PC-3 (cell line): ENCODE results near the gene EPB41. TPM values are rescaled to one million over a fixed set of nuclear protein-coding genes. Genes with fewer than 3 reads are reported as not detected.

Experiments
- ATAC-seq: fragments of 200-7000 bp; cut with Tn5 transposase; 2 replicates; pipeline ENCODE4 v1.9.1; 2020; ENCODE audit warnings: mild to moderate bottlenecking, moderate library complexity
- BruUV-seq: library from RNA; stranded (reverse); fragments of 400-500 nt; replicated peaks from 2 replicates; lab custom pipeline; 2021; lab: Mats Ljungman, UMichigan
- CTCF ChIA-PET: fragments of 300-600 bp; sonication (Branson Sonifier 250); formaldehyde crosslinking; loops from one replicate; lab custom pipeline; 2022; ENCODE audit warnings: antibody characterized with exemption; lab: Charles Lee
- POLR2A ChIA-PET: fragments of 300-600 bp; sonication (Branson Sonifier 250); formaldehyde crosslinking; loops from one replicate; lab custom pipeline; 2022; ENCODE audit warnings: antibody characterized with exemption; ENCODE audit not compliant: unreplicated experiment; lab: Charles Lee
- DNase-seq: peaks from one replicate; pipeline ENCODE4 v3.0.0-alpha.2; 2015
- H2AFZ ChIP-seq: fragments of 300-600 bp; sonication (generic); 2 replicates; pipeline ENCODE4 v1.6.0; 2016; ENCODE audit warnings: antibody characterized with exemption, low read length
- H3F3A ChIP-seq: fragments of 300-600 bp; sonication (generic); one replicate; pipeline ENCODE4 v1.6.0; 2017; ENCODE audit warnings: antibody characterized with exemption, low read length, control low read depth, mild to moderate bottlenecking; ENCODE audit not compliant: unreplicated experiment
- H3K27ac ChIP-seq: fragments of 300-600 bp; sonication (generic); 2 replicates; pipeline ENCODE4 v1.5.1; 2016; ENCODE audit warnings: mild to moderate bottlenecking, low read length
- H3K27me3 ChIP-seq: fragments of 300-600 bp; sonication (generic); 2 replicates; pipeline ENCODE4 v1.6.1; 2016; ENCODE audit warnings: low read length, mixed read lengths
- H3K36me3 ChIP-seq: fragments of 300-600 bp; sonication (generic); 2 replicates; pipeline ENCODE4 v1.6.1; 2016; ENCODE audit warnings: low read depth, mixed run types, low read length, mixed read lengths
- H3K4me1 ChIP-seq: fragments of 300-600 bp; sonication (generic); 2 replicates; pipeline ENCODE4 v1.5.1; 2016; ENCODE audit warnings: low read length; ENCODE audit not compliant: insufficient read depth
- H3K4me2 ChIP-seq: fragments of 300-600 bp; sonication (generic); 2 replicates; pipeline ENCODE4 v1.6.0; 2016; ENCODE audit warnings: low read length
- H3K4me3 ChIP-seq: fragments of 300-600 bp; sonication (generic); 2 replicates; pipeline ENCODE4 v1.5.1; 2016; ENCODE audit warnings: mild to moderate bottlenecking, low read length, mixed read lengths
- H3K79me2 ChIP-seq: fragments of 300-600 bp; sonication (generic); 2 replicates; pipeline ENCODE4 v1.6.1; 2017; ENCODE audit warnings: low read length, mixed read lengths
- H3K9ac ChIP-seq: fragments of 300-600 bp; sonication (generic); 2 replicates; pipeline ENCODE4 v1.6.0; 2016; ENCODE audit warnings: mild to moderate bottlenecking, low read length
- H3K9me2 ChIP-seq: fragments of 300-600 bp; sonication (generic); replicated peaks from 2 replicates; pipeline ENCODE4 v1.6.1; 2016; ENCODE audit warnings: mixed run types, low read length, mixed read lengths
- H3K9me3 ChIP-seq: fragments of 300-600 bp; sonication (generic); 2 replicates; pipeline ENCODE4 v1.6.1; 2016; ENCODE audit warnings: low read length, mixed read lengths
- H4K20me1 ChIP-seq: fragments of 300-600 bp; sonication (generic); 2 replicates; pipeline ENCODE4 v1.6.1; 2016; ENCODE audit warnings: low read length, mixed read lengths
- EZH2 ChIP-seq: fragments of 300-600 bp; sonication (generic); IDR thresholded peaks from one replicate; pipeline ENCODE4 v1.6.1; 2017; ENCODE audit warnings: antibody characterized with exemption, mild to moderate bottlenecking, low read length; ENCODE audit not compliant: unreplicated experiment
- EZH2phosphoT487 ChIP-seq: fragments of 300-600 bp; sonication (generic); IDR thresholded peaks from 2 replicates; pipeline ENCODE4 v1.6.1; 2018; ENCODE audit warnings: mild to moderate bottlenecking, antibody characterized with exemption, low read length, borderline replicate concordance
- intact Hi-C: fragments of 100-400 bp; cut with micrococcal nuclease; formaldehyde crosslinking; loops from 2 replicates; pipeline ENCODE4 v1.9.0; 2023
- total RNA-seq: library from RNA; depleted of rRNA; stranded (reverse); fragments of >200 nt; gene quantifications from 2 replicates; pipeline ENCODE4 v1.2.3, GENCODE V29; 2014
- TF ChIP-seq, protein P1 (sequence below): fragments of 300-600 bp; sonication (generic); conservative IDR thresholded peaks from 2 replicates; pipeline ENCODE4 v1.5.1; 2017; ENCODE audit warnings: antibody characterized with exemption, low read depth, mild to moderate bottlenecking, low read length

Gene EPB41
- total RNA-seq, 1 experiment from 2014 or later, result 44.9 TPM

DNA sequence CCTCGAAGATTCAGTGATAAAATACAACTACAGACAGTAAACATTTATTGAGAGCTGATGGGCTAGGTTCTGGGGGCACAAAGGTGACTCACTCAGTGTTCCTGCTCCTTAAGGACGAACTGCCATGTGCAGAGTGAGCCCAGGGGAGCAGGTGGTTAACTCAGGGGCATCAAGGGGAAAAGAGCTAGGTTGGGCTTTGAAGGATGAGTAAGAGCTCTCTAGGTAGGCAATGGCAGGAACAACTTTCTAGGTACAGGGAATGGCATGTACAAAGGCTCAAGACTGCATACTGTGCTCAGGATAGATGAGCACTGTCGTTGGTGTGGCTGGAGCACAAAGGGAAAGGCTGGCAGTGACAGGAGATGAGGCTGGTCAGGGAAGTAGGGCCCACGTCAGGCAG is 16.6 kb upstream of the EPB41 start:
- Histone ChIP-seq H3K9ac (no peak overlapping the region), H4K20me1 (no peaks in the 10 kb centered on the region), H3K4me1 (no peaks in the 10 kb centered on the region), H3K79me2 (no peaks in the 10 kb centered on the region), H3K4me2 (no peak overlapping the region), H3K36me3 (no peaks in the 10 kb centered on the region), H3K9me2 (no peaks in the 10 kb centered on the region), H3K27me3 (no peaks in the 10 kb centered on the region), H2AFZ (no peak overlapping the region), H3F3A (no peaks in the 10 kb centered on the region), H3K27ac (no peak overlapping the region), H3K9me3 (no peaks in the 10 kb centered on the region), H3K4me3 (no peak overlapping the region)
- DNase-seq (no peak), ATAC-seq (no peak)
- BruUV-seq, result no TSS peak
- TF ChIP-seq, protein P1, sequence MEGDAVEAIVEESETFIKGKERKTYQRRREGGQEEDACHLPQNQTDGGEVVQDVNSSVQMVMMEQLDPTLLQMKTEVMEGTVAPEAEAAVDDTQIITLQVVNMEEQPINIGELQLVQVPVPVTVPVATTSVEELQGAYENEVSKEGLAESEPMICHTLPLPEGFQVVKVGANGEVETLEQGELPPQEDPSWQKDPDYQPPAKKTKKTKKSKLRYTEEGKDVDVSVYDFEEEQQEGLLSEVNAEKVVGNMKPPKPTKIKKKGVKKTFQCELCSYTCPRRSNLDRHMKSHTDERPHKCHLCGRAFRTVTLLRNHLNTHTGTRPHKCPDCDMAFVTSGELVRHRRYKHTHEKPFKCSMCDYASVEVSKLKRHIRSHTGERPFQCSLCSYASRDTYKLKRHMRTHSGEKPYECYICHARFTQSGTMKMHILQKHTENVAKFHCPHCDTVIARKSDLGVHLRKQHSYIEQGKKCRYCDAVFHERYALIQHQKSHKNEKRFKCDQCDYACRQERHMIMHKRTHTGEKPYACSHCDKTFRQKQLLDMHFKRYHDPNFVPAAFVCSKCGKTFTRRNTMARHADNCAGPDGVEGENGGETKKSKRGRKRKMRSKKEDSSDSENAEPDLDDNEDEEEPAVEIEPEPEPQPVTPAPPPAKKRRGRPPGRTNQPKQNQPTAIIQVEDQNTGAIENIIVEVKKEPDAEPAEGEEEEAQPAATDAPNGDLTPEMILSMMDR, result no peak
- TF ChIP-seq EZH2, result no peak
- TF ChIP-seq EZH2phosphoT487, result no peak
- POLR2A ChIA-PET, result no interaction called here
- CTCF ChIA-PET, result interaction anchor here (0.7 kb wide), 1 partner anchor 16 kb away, joined by 3 read pairs; no protein-coding TSS in a partner anchor
- intact Hi-C loops, result no loop called here

DNA sequence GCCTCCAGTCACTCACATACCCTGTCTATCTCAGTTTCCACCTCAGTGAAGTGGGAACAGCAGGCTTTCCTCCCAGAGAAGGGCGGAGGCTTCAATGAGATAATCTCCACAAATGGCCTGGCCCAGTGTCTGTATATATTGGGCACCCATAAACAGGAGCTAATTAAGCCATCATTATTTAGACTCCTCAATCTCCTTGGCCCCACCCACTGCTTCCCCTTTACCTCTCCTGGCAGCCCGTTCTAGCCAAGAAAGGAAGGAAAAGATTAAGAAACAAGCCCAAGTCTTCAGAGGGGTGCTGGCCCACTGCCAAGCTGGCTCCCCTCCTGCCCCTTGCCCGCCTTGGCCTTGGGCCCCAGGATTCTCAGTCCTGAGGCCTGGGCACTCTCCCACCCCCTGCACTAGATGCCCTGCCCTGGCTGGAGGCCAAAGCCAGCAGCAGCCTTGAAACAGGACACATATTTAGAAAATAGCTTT is 15.9 kb upstream of the EPB41 start:
- Histone ChIP-seq H3K27me3 (no peaks in the 10 kb centered on the region), H3K4me1 (no peaks in the 10 kb centered on the region), H3K9ac (no peak overlapping the region), H4K20me1 (no peaks in the 10 kb centered on the region), H3K36me3 (no peaks in the 10 kb centered on the region), H3K4me2 (no peak overlapping the region), H2AFZ (no peak overlapping the region), H3K79me2 (no peaks in the 10 kb centered on the region), H3K9me3 (no peaks in the 10 kb centered on the region), H3K4me3 (no peak overlapping the region), H3K9me2 (no peaks in the 10 kb centered on the region), H3K27ac (no peak overlapping the region), H3F3A (no peaks in the 10 kb centered on the region)
- intact Hi-C loops, result no loop called here
- no TSS peak for BruUV-seq
- CTCF ChIA-PET, result interaction anchor here (0.6 to 0.7 kb wide), 2 partner anchors 16 to 309 kb away, joined by 3 read pairs; no protein-coding TSS in a partner anchor
- no peak for ATAC-seq
- TF ChIP-seq, protein P1, result no peak
- TF ChIP-seq EZH2phosphoT487 (no peak), EZH2 (no peak)
- DNase-seq, result no peak
- POLR2A ChIA-PET, result no interaction called here

DNA sequence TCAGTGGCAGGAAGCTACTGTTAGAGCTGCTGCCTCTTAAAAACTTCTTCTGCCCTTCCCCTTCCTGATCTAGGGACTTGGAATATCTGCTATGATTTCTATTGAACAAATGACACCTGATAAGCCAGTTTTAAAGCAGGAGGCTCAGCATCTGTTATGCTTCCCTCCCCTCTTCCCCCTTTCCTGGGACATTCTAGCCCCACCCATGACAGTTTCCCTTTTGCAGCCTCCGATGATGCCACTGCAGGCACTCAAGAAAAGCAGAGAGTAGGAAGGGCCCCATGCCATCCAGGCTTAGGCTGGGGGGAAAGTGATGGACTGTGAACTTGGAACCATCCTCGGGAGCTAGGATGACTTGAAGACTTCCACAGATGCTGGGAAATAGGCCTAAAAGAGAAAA is 15.1 kb upstream of the EPB41 start:
- H3K9me3 ChIP-seq, result no peaks in the 10 kb centered on the region
- H3K9ac ChIP-seq, result no peak overlapping the region
- no TSS peak for BruUV-seq
- no peaks in the 10 kb centered on the region for H3F3A ChIP-seq
- TF ChIP-seq EZH2phosphoT487 (no peak), EZH2 (no peak)
- TF ChIP-seq, protein P1, result no peak
- POLR2A ChIA-PET, result no interaction called here
- H3K4me2 ChIP-seq, result no peak overlapping the region
- CTCF ChIA-PET, result no interaction called here
- no peak for DNase-seq
- H2AFZ ChIP-seq, result no peak overlapping the region
- no peak overlapping the region for H3K4me3 ChIP-seq
- no peak for ATAC-seq
- H3K9me2 ChIP-seq, result no peaks in the 10 kb centered on the region
- no peaks in the 10 kb centered on the region for H4K20me1 ChIP-seq
- H3K4me1 ChIP-seq, result no peaks in the 10 kb centered on the region
- H3K27ac ChIP-seq, result no peak overlapping the region
- no peaks in the 10 kb centered on the region for H3K79me2 ChIP-seq
- intact Hi-C loops, result no loop called here
- no peaks in the 10 kb centered on the region for H3K36me3 ChIP-seq
- H3K27me3 ChIP-seq, result no peaks in the 10 kb centered on the region
